HepG2 (cell line): ENCODE data around the gene TTC16. TPM values are rescaled to one million over a fixed set of nuclear protein-coding genes. Genes with fewer than 3 reads are reported as not detected.

ENCODE experiments used
- ATAC-seq: fragments of 200-7000 bp; cut with Tn5 transposase; 3 replicates; pipeline ENCODE4 v1.9.1; 2020; ENCODE audit warnings: mild to moderate bottlenecking, moderate library complexity
- BruUV-seq: library from RNA; stranded (reverse); fragments of 400-500 nt; replicated peaks from 2 replicates; lab custom pipeline; 2021; lab: Mats Ljungman, UMichigan
- CTCF ChIA-PET: fragments of 300-600 bp; formaldehyde crosslinking; extraction: SDS; loops from one replicate; lab custom pipeline; 2021; ENCODE audit warnings: low total read pairs, inconsistent platforms, low intra/inter-chr PET ratio; lab: Yijun Ruan, JAX
- POLR2A ChIA-PET: fragments of 350-600 bp; sonication (Branson Sonifier 250); formaldehyde crosslinking; loops from one replicate; lab custom pipeline; 2020; ENCODE audit warnings: antibody characterized with exemption, inconsistent platforms; lab: Yijun Ruan, JAX
- DNase-seq: peaks from one replicate; pipeline ENCODE4 v3.0.0-alpha.2; 2015; ENCODE audit warnings: low spot score
- FAIRE-seq: peaks from 3 replicates; lab custom pipeline; 2011; peaks lifted over from hg19 to GRCh38; lab: Jason Lieb, UNC
- H2AFZ ChIP-seq: one replicate; pipeline ENCODE4 v1.6.1; 2011; ENCODE audit warnings: low read length, inconsistent platforms
- H3K27ac ChIP-seq: fragments of 300-600 bp; 3 replicates; pipeline ENCODE4 v1.8.0; 2011; ENCODE audit warnings: mixed run types, mild to moderate bottlenecking, mixed read lengths, low read length, inconsistent platforms; ENCODE audit not compliant: insufficient read depth; ENCODE audit errors: extremely low read length
- H3K27me3 ChIP-seq, 2 experiments: fragments of 200-600 bp in 1 of 2; 2 replicates in 1 of 2; 3 replicates in 1 of 2; pipeline versions ENCODE4 v1.6.0 to v1.8.0; 2011; ENCODE audit warnings: low read length in 2 of 2, mild to moderate bottlenecking in 2 of 2, moderate library complexity in 2 of 2, inconsistent platforms in 1 of 2; ENCODE audit not compliant: insufficient read depth in 2 of 2, control insufficient read depth in 1 of 2
- H3K36me3 ChIP-seq, 2 experiments: fragments of 200-600 bp in 1 of 2; replicated peaks in 1 of 2; 2 replicates in 1 of 2; 3 replicates in 1 of 2; pipeline versions ENCODE4 v1.5.1 to v1.8.0; 2011; ENCODE audit warnings: low read length in 2 of 2, inconsistent platforms in 1 of 2; ENCODE audit not compliant: insufficient read depth in 2 of 2, control insufficient read depth in 1 of 2
- H3K4me1 ChIP-seq: 2 replicates; pipeline ENCODE4 v1.5.1; 2012; ENCODE audit warnings: low read length, inconsistent platforms; ENCODE audit not compliant: insufficient read depth
- H3K4me2 ChIP-seq: 2 replicates; pipeline ENCODE4 v1.6.0; 2011; ENCODE audit warnings: low read depth, low read length, inconsistent platforms
- H3K4me3 ChIP-seq, 3 experiments: fragments of 200-600 bp in 1 of 3; sonication (generic), shearing (Covaris generic) in 1 of 3; replicated peaks in 1 of 3; 2 replicates each; pipeline ENCODE4 v1.5.1; 2011 to 2016; ENCODE audit warnings: low read length in 3 of 3, inconsistent platforms in 2 of 3, low read depth in 2 of 3, mild to moderate bottlenecking in 2 of 3, control low read depth in 1 of 3, mixed read lengths in 1 of 3; ENCODE audit not compliant: insufficient read depth in 1 of 3
- H3K79me2 ChIP-seq: one replicate; pipeline ENCODE4 v1.6.1; 2011; ENCODE audit warnings: low read length, inconsistent platforms; ENCODE audit not compliant: insufficient read depth
- H3K9ac ChIP-seq: 2 replicates; pipeline ENCODE4 v1.6.0; 2011; ENCODE audit warnings: mild to moderate bottlenecking, low read depth, low read length, inconsistent platforms; ENCODE audit not compliant: insufficient read depth
- H3K9me3 ChIP-seq: 2 replicates; pipeline ENCODE4 v1.5.1; 2012; ENCODE audit warnings: mild to moderate bottlenecking, low read length
- H4K20me1 ChIP-seq: 2 replicates; pipeline ENCODE4 v1.6.0; 2011; ENCODE audit warnings: inconsistent platforms, mild to moderate bottlenecking, low read length, moderate library complexity; ENCODE audit not compliant: insufficient read depth
- GTF3A ChIP-seq: sonication (generic); formaldehyde crosslinking; conservative IDR thresholded peaks from 2 replicates; pipeline ENCODE4 v1.4.0; 2020; ENCODE audit warnings: mild to moderate bottlenecking, missing genetic modification reagents
- KDM2A ChIP-seq: sonication (generic); formaldehyde crosslinking; IDR thresholded peaks from 2 replicates; pipeline ENCODE4 v1.4.0; 2020; ENCODE audit warnings: low read depth, missing genetic modification reagents, borderline replicate concordance
- KLF15 ChIP-seq: sonication (generic); formaldehyde crosslinking; IDR thresholded peaks from 2 replicates; pipeline ENCODE4 v1.8.1; 2023; ENCODE audit warnings: borderline replicate concordance, mild to moderate bottlenecking, inconsistent platforms, missing genetic modification reagents, mixed read lengths
- NR2F2 ChIP-seq: IDR thresholded peaks from 2 replicates; pipeline ENCODE4 v1.6.1; 2012; ENCODE audit warnings: low read depth, inconsistent platforms, borderline replicate concordance
- NR2F6 ChIP-seq, 2 experiments: IDR thresholded peaks; 2 replicates each; pipeline ENCODE4 v1.6.1; 2016; ENCODE audit warnings: antibody characterized with exemption in 1 of 2, mild to moderate bottlenecking in 1 of 2
- PLRG1 ChIP-seq: fragments of 450-650 bp; conservative IDR thresholded peaks from 2 replicates; pipeline ENCODE4 v1.6.1; 2016
- SCMH1 ChIP-seq: sonication (generic); formaldehyde crosslinking; IDR thresholded peaks from 2 replicates; pipeline ENCODE4 v1.9.0; 2021; ENCODE audit warnings: missing genetic modification reagents, mild to moderate bottlenecking, borderline replicate concordance
- TRAFD1 ChIP-seq: sonication (generic); formaldehyde crosslinking; IDR thresholded peaks from 2 replicates; pipeline ENCODE4 v1.5.1; 2020; ENCODE audit warnings: missing genetic modification reagents, mild to moderate bottlenecking, borderline replicate concordance
- ZBTB20 ChIP-seq: sonication (generic); formaldehyde crosslinking; IDR thresholded peaks from 2 replicates; pipeline ENCODE4 v1.8.1; 2023; ENCODE audit warnings: missing genetic modification reagents, low read depth, mild to moderate bottlenecking, borderline replicate concordance
- ZBTB44 ChIP-seq: sonication (generic); formaldehyde crosslinking; IDR thresholded peaks from 2 replicates; pipeline ENCODE4 v1.4.0; 2020; ENCODE audit warnings: missing genetic modification reagents
- ZBTB7A ChIP-seq: sonication (generic); formaldehyde crosslinking; IDR thresholded peaks from 2 replicates; pipeline ENCODE4 v1.8.0; 2022; ENCODE audit warnings: mild to moderate bottlenecking, missing genetic modification reagents
- ZFP36 ChIP-seq: fragments of 150-350 bp; IDR thresholded peaks from 2 replicates; pipeline ENCODE4 v1.6.1; 2018; ENCODE audit warnings: borderline replicate concordance, low read length, low read depth; ENCODE audit not compliant: partially characterized antibody
- ZNF331 ChIP-seq: sonication (generic); formaldehyde crosslinking; IDR thresholded peaks from 2 replicates; pipeline ENCODE4 v1.4.0; 2020; ENCODE audit warnings: missing genetic modification reagents
- ZNF549 ChIP-seq: sonication (generic); formaldehyde crosslinking; IDR thresholded peaks from 2 replicates; pipeline ENCODE4 v1.5.0; 2020; ENCODE audit warnings: missing genetic modification reagents
- ZNF614 ChIP-seq: IDR thresholded peaks from 2 replicates; pipeline ENCODE4 v1.6.1; 2018; ENCODE audit warnings: missing biosample characterization, missing genetic modification reagents, inconsistent platforms, borderline replicate concordance
- ZNF652 ChIP-seq: IDR thresholded peaks from 2 replicates; pipeline ENCODE4 v1.6.1; 2016; ENCODE audit warnings: low read depth, borderline replicate concordance
- ZNF781 ChIP-seq: sonication (generic); formaldehyde crosslinking; IDR thresholded peaks from 2 replicates; pipeline ENCODE4 v1.5.1; 2020; ENCODE audit warnings: borderline replicate concordance, mild to moderate bottlenecking, missing genetic modification reagents; ENCODE audit errors: not compliant biosample characterization
- ZSCAN9 ChIP-seq: IDR thresholded peaks from 2 replicates; pipeline ENCODE4 v1.6.1; 2016; ENCODE audit warnings: borderline replicate concordance
- WGBS: methylation state at CpG from one replicate; pipeline ENCODE4 v1.1.6; 2017; ENCODE audit warnings: low lambda C conversion rate; 5-methylcytosine and 5-hydroxymethylcytosine counted together
- in situ Hi-C: cut with HindIII; loops from 2 replicates; pipeline ENCODE4 v1.10.0; 2017; ENCODE audit warnings: low pct_unique_long_range_greater_than_20kb; ENCODE audit not compliant: extremely low pct_ligation_motif_present
- intact Hi-C: fragments of 100-400 bp; cut with micrococcal nuclease; formaldehyde crosslinking; loops from one replicate; pipeline ENCODE4 v1.10.0; 2022; ENCODE audit not compliant: unreplicated experiment
- polyA plus RNA-seq, 8 experiments: library from polyadenylated mRNA; depleted of rRNA in 3 of 8; stranded (reverse) in 7 of 8; unstranded in 1 of 8; fragments of >200 nt; fragmentation: Illumina TruSeq in 4 of 8; extraction: Trizol in 4 of 8; gene quantifications; 2 replicates each; pipeline versions ENCODE4 v1.2.1 to v1.2.3, GENCODE V29; 2011 to 2016; ENCODE audit warnings: low read depth in 4 of 8, missing spikeins in 1 of 8, mixed read lengths in 1 of 8; ENCODE audit not compliant: insufficient read depth in 1 of 8
- total RNA-seq, 5 experiments: library from RNA; depleted of rRNA; stranded (reverse); fragments of >200 nt; fragmentation: Illumina TruSeq; extraction: Trizol; gene quantifications; 2 replicates each; pipeline ENCODE4 v1.2.3, GENCODE V29; 2016; ENCODE audit warnings: low read depth in 1 of 5

The TTC16 gene
- total and polyA plus RNA-seq, 2 of the 13 experiments (the other 11 are each of a cell fraction or from before 2014, with no cell fraction given), result not detected

GRCh38 chr9:127683723-127684122 is 32.2 kb upstream of the TTC16 start:
- H3K4me1 ChIP-seq, result peaks cover 15% of the 10 kb centered on the region
- POLR2A ChIA-PET, result no interaction called here
- FAIRE-seq (no peak), DNase-seq (no peak), ATAC-seq (no peak)
- no peak overlapping the region for H3K4me2 ChIP-seq
- no peak overlapping the region for H3K27ac ChIP-seq
- no peaks in the 10 kb centered on the region for H3K36me3 ChIP-seq
- H3K4me3 ChIP-seq, result no peak overlapping the region
- no peaks in the 10 kb centered on the region for H3K79me2 ChIP-seq
- H2AFZ ChIP-seq, result no peak overlapping the region
- no peak overlapping the region for H3K9ac ChIP-seq
- no TSS peak for BruUV-seq
- H3K9me3 ChIP-seq, result no peaks in the 10 kb centered on the region
- WGBS, result 78% methylated on average over 5 of the region's 5 CpGs
- no peaks in the 10 kb centered on the region for H3K27me3 ChIP-seq
- intact Hi-C loops (no loop called here), in situ Hi-C loops (no loop called here)
- CTCF ChIA-PET, result no interaction called here
- TF ChIP-seq ZNF614 (CRISPR knock-in tag), result no peak
- TF ChIP-seq ZNF331 (CRISPR knock-in tag), result no peak
- TF ChIP-seq NR2F6 (IDR thresholded peaks at IDR 0.05), result no peak
- TF ChIP-seq NR2F6 (CRISPR knock-in tag; IDR thresholded peaks at IDR 0.05), result no peak
- no peak for TF ChIP-seq ZSCAN9 (CRISPR knock-in tag)
- TF ChIP-seq ZNF652 (CRISPR knock-in tag), result no peak
- no peak for TF ChIP-seq ZBTB7A (CRISPR knock-in tag)
- TF ChIP-seq KLF15, result no peak
- no peak for TF ChIP-seq ZFP36
- TF ChIP-seq ZNF781 (CRISPR knock-in tag), result no peak
- no peak for TF ChIP-seq PLRG1
- TF ChIP-seq TRAFD1 (CRISPR knock-in tag), result no peak
- TF ChIP-seq ZNF549 (CRISPR knock-in tag), result no peak
- TF ChIP-seq ZBTB44 (CRISPR knock-in tag), result no peak
- TF ChIP-seq ZBTB20, result no peak
- no peak for TF ChIP-seq KDM2A (CRISPR knock-in tag)
- TF ChIP-seq NR2F2, result no peak
- TF ChIP-seq GTF3A (CRISPR knock-in tag), result no peak
- TF ChIP-seq SCMH1 (CRISPR knock-in tag), result no peak
- TF ChIP-seq, all 625 proteins: peak for 0
- no peaks in the 10 kb centered on the region for H4K20me1 ChIP-seq
